IPS-18c (cell line): Measurements from ENCODE around the gene STX1A.
"Not testable (repeated sequence)": the region's sequence is repeated elsewhere in the genome, so short reads cannot be mapped to it uniquely, and the experiment has no call there.

Experiments used
- H3K4me3 ChIP-seq: 2 replicates; pipeline ENCODE4 v1.7.0; 2013; ENCODE audit warnings: low read depth, mild to moderate bottlenecking, low read length, moderate library complexity; ENCODE audit not compliant: insufficient read depth
- H3K9me3 ChIP-seq: one replicate; pipeline ENCODE4 v1.6.1; 2013; ENCODE audit warnings: mild to moderate bottlenecking, low read length, moderate library complexity; ENCODE audit not compliant: control insufficient read depth, insufficient read depth

Gene STX1A

DNA sequence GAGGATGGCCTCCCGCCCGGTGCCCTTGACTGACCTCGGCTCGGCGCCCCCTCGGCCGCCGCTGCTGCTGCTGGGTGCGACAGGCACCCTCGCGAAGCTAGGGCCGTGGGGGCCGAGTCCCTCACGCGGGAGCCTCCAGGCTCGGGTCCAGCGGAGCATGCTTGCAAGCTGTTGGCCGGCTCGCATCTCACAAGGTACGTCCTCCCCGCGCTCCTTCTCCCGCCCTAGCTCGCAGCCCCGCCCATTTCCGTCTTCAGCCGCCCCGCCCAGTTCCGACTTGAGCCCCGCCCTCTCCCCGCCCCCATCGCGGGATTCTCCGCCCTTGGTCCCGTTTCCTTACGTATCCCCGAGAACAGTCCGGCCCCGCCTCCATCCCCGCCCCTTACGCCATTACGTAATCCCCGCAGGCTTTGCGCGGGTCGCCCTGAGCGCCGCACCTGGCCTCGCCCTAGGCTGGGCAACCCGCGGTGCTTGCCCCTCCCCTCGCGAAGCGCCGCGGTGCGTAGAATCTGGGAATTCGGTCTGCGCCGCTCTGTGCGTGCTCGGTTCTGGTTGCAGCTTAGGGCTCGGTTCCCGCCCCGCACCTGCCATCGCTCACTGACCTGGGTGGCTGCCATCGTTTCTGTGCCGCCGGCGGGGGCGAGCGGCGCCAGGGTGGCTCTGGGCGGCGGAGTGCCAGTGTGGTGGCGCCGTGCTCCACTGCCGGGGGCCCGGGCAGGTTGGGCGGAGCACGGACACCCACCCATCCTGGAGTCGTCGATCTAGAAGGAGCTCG lies 19.3 kb upstream of the STX1A start, which contains the start of gene ABHD11:
ABHD11 (minus strand) TSS at position 191 of the 775 bp plus-strand sequence; CDS start at position 159, 32 bp downstream.
- H3K4me3 ChIP-seq: peak within 1 kb of the TSS; percentile 87
- no peaks in the 10 kb centered on the region for H3K9me3 ChIP-seq

DNA sequence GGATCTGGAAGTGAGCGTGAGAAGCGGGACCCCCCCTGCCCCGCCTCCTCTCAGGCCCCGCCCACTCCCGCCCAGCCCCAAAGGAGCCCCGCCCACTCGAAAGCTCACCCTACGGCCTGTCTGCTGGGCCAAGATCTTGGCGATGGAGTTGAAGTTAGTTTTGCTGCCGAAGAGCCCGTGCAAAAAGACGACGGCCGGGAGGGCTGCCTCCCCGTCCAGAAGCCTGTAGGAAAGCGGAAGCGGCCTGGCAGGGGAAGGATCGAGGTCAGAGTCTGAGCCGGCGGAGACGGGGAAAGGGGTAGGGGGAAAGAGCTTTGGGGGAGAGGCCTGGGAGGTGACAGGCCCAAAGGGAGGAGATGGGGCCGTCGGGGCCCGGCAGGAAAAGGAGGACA lies 18.7 kb upstream of the STX1A start:
- Histone ChIP-seq H3K9me3 (no peaks in the 10 kb centered on the region), H3K4me3 (peak overlapping the region; percentile 87)

DNA sequence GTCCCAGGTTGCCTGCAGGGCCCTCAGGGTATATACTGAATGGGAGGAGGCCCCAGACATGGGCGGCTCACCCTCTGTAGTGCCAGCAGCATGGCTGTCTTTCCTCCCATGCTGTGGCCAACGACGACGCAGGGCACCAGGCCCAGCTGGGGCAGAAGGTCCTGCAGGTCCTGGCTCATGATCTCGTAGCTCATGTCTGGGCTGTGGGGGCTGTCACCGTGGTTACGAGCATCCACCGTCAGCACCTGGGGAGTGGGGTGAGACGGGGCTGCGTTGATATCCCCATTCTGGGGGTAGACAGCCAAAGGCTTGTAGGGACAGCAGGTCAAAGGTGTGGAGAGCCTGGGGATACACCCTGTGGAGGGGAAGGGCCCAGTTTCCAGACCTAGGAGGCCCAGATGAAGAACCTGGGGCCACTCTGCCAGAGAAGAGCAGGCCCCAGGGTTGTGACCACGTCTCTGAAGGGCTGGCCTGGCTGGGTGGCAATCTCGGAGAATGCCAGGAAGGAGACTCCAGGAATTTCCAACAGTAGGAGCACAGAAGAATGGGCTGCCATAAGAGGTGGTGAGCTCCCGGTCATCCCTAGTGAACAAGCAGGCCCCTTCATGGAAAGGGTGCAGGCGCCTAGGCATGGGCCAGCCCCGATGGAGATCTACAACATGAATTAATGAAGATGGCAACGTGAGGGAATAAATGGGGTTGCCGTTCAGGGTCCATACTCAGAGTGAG lies 18.2 kb upstream of the STX1A start:
- Histone ChIP-seq H3K9me3 (no peaks in the 10 kb centered on the region), H3K4me3 (peak overlapping the region; percentile 87)

DNA sequence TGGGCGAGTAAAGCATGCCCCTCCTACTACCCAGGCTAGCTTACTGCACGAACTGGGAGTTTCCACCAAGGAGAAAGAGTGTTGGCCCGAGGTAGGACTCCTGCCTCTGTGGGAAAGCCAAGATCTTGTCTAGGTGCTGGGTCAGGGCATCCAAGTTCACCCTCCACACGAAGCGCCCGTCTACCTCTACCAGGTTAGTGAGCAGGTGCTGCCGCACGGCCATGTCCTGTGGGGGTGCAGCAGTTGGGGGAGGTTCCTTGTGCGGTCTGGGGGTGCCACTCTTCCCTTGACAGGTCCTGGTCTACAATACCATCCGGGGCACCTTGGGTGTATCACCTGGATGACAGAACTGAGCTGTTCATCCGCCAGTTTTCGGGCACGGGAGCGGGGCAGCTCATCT lies 17.4 kb upstream of the STX1A start:
- Histone ChIP-seq H3K4me3 (no peak overlapping the region), H3K9me3 (no peaks in the 10 kb centered on the region)

DNA sequence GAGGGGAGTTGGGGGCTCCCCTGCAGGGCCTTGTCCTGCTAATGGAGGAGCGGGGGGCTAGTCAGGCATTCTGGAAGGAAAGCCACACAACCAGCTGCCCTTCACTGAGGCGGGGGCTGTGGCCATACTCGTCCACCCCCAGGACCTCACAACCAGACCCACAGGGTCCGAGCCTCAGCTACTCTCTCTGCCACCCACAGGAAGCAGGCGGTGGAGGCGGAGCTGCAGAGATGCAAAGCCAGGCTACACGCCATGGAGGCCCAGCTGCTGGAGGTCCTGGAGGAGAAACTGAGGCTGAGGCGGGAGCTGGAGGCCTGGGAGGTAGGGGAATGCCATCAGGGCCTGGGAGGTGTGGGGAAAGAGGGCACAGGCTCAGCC lies 16.0 kb upstream of the STX1A start:
- Histone ChIP-seq H3K9me3 (no peaks in the 10 kb centered on the region), H3K4me3 (no peak overlapping the region)

DNA sequence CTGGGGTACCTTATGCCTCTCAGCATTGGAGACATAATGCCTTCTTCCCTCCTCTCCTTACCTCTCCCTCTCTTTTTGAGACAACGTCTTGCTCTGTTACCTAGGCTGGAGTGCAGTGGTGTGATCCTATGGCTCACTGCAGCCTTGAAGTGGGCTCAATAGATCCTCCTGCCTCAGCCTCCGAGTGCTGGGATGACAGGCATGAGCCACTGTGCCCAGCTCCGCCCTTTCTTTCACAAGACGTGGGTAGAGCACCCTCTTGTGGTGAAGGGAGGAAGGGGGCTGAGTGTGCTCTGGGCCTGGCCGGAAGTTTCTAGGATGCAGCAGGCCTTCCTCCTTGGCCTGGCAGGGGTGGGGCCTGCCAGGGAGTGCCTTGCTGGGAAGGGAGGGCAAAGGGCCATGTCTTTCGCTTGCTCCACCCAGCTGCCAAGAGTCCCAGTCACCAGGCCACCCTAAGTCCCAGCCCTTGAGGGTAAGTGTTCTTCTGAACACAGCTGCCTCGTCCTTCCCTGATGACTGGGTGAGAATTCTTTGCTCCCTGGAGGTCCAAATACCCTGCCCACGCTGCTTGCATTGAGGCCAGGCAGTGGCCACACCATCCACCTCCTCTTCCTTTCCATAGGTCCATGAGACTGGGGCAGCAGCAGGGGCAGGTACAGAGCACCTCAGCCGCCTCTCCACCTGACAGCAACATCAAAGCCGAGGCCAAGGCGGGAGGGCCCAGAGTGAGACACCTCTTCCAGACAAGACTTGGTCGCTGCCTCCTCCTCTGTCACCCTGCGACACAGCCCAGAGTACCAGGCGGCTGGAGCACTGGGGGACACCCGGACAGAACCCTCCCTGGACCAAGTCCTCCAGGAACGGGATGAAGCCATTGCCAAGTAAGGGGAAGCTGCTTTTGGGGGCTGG lies 15.4 kb upstream of the STX1A start:
- Histone ChIP-seq H3K4me3 (no peak overlapping the region), H3K9me3 (no peaks in the 10 kb centered on the region)

DNA sequence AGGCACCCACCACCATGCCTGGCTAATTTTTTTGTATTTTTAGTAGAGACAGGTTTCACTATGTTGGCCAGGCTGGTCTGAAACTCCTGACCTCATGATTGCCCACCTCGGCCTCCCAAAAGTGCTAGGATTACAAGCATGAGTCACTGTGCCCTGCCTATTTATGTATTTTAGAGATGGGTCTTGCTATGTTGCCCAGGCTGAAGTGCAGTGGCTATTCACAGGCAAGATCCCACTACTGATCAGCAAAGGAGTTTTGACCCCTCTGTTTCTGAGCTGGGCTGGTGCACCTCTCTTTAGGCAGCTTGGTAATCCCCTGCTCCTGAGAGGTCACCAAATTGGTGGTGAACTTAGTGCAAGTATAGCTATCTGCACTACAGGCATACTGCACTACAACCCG lies 12.9 kb upstream of the STX1A start:
- H3K4me3 ChIP-seq: no peak overlapping the region
- H3K9me3 ChIP-seq: no peaks in the 10 kb centered on the region

DNA sequence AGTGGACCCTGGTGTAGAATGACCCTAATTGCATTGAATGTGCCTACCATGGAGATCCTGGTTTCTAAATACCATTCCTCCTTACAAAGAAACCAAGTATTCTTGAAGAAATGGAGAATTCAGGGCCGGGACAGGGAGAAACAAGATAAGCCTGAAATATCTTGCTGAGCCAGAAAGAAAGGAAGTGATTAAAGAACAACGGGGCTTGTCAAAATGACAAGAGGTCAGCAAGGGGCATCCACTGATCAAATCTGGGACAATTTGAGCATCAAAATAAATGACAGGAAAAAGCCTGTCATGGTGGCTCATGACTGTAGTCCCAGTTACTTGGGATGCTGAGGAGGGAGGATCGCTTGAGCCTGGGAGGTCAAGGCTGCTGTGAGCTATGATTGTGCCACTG lies 11.0 kb upstream of the STX1A start:
- H3K9me3 ChIP-seq: no peaks in the 10 kb centered on the region
- H3K4me3 ChIP-seq: no peak overlapping the region

DNA sequence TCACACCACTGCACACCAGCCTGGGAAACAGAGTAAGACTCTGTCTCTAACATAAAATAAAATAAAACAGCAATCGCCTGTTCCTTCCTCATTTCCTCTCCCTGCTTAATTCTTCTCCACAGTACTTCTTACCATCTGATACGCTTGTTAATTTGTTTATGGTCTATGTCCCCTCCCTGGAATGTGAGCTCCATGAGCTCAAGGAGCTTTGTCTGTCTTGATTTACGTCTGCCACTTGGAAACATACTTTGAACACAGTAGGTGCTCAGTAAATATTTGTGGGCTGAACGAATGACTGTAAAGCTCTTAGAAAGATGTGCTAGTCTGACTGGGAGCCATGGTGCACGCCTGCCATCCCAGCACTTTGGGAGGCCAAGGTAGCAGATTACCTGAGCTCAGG lies 9.1 kb upstream of the STX1A start:
- H3K9me3 ChIP-seq: no peaks in the 10 kb centered on the region
- no peak overlapping the region for H3K4me3 ChIP-seq

DNA sequence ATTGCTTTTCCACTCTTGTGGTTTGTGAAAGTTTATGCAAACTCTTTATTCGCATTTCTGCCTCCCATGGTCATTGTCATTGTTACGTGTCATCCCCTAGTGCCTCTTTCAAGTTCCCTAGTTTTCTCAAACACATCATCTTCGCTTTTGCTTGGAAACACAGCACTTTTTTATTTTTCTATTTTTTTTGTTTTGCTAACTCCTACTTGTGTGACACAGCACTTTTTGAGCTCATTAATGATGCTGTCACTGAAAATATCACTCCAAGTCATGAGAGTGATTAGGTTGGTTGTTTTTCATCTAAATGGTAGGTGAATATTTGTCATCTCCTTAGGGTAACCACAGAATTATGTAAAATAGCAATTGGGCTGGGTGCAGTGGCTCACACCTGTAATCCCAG lies 8.5 kb upstream of the STX1A start:
- Histone ChIP-seq H3K4me3 (no peak overlapping the region), H3K9me3 (no peaks in the 10 kb centered on the region)

DNA sequence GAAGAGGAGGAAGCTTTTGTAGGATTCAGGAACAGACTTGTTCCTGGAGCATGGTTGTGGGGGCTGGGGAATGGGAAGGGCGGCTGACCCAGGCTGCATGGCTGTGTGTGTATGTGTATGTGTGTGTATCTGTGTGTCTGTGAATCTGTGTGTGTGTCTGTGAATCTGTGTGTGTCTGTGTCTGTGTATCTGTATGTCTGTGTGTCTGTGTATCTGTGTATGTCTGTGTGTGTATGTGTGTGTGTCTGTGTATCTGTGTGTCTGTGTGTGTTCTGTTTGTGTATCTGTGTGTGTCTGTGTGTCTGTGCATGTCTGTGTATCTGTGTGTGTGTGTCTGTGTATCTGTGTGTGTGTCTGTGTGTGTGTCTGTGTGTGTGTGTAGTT lies 6.6 kb upstream of the STX1A start:
- no peaks in the 10 kb centered on the region for H3K9me3 ChIP-seq
- no peak overlapping the region for H3K4me3 ChIP-seq

DNA sequence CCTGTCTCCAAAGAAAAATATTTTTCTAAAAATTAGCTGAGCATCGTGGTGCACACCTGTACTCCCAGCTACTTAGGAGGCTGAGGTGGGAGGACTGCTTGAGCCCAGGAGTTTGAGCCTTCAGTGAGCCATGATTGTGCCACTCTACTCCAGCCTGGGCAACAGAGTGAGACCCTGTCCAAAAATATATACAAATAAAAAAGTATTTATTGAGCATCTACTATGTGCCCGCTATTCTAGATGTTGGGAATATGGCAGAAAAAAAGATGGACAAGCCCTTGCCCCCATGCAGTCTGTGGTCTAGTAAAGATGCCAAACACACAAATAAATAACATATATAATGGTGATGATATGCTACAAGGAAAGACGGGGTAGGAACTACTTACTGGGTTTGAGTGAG lies 4.3 kb upstream of the STX1A start:
- no peak overlapping the region for H3K4me3 ChIP-seq
- no peaks in the 10 kb centered on the region for H3K9me3 ChIP-seq

DNA sequence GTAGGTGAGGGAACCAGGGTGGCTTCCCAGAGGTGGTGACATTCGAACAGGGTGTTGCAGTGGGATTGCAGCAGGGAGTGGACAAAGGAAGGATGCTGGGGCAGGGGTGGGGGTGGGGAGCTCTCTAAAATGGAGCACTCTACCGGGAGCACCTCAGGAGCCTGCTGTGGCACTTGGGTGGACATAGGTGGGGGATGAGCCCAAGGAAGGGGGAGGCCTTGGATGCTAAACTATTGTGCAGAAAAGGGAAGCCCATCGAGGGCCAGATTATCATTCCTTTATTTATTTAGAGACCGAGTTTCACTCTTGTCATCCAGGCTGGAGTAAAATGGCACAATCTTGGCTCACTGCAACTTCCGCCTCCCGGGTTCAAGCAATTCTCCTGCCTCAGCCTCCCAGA lies 3.3 kb upstream of the STX1A start:
- no peaks in the 10 kb centered on the region for H3K9me3 ChIP-seq
- no peak overlapping the region for H3K4me3 ChIP-seq

DNA sequence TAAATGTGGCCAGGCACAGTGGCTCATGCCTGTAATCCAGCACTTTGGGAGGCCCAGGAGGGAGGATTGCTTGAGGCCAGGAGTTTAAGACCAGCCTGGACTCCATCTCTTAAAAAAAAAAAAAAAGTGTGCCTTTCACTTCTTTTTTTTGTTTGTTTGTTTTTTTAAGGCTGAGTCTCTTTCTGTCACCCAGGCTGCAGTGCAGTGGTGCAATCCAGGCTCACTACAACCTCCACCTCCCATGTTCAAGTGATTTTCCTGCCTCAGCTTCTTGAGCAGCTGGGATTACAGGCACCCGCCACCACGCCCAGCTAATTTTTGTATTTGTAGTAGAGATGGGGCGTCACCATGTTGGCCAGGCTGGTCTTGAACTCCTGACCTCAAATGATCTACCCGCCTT lies 2.7 kb upstream of the STX1A start:
- H3K4me3 ChIP-seq, H3K9me3 ChIP-seq: not testable (repeated sequence)

DNA sequence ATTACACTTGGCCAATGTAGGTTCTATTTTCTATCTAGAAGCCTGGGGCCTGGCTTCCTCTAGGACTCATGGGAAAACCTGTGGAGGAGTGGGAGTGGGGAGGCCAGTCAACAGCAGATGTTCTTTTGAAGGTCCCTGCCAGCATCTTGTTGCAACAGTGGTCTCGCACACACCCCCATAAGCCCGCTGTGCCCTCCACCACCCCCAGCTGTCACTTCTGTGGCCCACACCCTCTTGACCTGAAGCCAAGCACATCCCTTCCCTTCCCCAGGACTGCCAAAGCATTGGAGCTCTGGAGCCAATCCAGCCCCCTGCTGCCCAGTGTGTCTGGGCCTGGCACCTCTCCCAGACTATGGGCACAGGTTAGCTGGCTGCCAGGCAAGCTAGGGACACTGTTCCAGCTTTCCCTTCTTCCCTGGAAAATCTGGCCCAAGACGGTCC lies 1.9 kb upstream of the STX1A start:
- no peak overlapping the region for H3K4me3 ChIP-seq
- H3K9me3 ChIP-seq: no peaks in the 10 kb centered on the region

DNA sequence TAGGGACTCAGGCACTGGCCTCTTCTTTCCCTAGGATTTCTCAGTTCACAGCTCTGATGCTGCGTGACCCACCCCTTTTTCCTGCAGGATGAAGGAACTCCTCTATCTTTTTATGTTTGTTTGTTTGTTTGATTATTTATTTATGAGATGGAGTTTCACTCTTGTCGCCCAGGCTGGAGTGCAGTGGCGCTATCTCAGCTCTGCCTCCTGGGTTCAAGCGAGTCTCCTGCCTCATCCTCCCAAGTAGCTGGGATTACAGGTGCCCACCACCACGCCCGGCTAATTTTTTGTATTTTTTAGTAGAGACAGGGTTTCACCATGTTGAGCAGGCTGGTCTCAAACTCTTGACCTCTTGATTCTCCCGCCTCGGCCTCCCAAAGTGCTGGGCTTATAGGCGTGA lies 974 bp upstream of the STX1A start:
- H3K9me3 ChIP-seq, H3K4me3 ChIP-seq: not testable (repeated sequence)

DNA sequence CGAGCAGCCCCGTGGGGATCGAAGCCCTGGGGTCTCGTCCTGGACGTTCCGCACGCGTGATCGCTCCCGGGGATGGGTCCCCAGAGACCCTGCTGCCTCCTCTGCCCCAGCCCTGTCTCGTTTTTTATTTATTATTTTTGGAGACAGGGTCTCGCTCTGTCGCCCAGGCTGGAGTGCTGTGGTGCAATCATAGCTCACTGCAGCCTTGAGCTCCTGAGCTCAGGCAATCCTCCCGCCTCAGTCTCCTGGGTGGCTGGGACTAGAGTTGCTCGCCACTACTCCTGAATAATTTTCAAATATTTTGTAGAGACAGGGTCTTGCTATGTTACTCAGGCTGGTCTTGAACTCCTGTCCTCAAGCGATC lies 319 bp upstream of the STX1A start:
- peak overlapping the region; percentile 38; the same call in 1 of the 2 replicates for H3K4me3 ChIP-seq
- H3K9me3 ChIP-seq: no peaks in the 10 kb centered on the region

DNA sequence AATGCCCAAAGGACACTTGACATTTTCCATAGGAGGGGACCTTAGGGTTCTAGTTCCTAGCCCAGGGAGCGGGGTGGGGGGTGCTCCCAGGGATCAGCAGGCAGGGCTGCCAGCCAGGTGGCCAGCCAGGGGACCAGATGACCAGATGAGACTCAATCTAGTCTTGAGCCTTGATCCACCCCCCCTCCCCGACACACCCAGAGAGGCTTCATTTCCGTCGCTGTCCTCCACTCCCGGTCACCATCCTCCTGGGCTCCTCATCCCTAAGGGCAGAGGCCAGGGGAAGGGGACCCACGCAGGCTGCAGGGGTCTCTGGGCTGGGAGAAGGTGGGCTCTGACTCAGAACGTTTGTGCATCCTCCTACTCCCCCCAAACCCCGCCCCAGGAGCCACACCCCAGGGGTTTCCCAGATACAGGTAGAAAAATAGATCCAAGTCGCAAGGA lies 1.0 kb downstream of the STX1A start:
- Histone ChIP-seq H3K4me3 (peak overlapping the region; percentile 86), H3K9me3 (no peaks in the 10 kb centered on the region)
